ENCODE measurements around the gene PACSIN2. TPM values are rescaled to one million over a fixed set of nuclear protein-coding genes. Genes with fewer than 3 reads are reported as not detected.

Gene PACSIN2
- total RNA-seq, 1 experiment from 2014 or later: 224 TPM

DNA sequence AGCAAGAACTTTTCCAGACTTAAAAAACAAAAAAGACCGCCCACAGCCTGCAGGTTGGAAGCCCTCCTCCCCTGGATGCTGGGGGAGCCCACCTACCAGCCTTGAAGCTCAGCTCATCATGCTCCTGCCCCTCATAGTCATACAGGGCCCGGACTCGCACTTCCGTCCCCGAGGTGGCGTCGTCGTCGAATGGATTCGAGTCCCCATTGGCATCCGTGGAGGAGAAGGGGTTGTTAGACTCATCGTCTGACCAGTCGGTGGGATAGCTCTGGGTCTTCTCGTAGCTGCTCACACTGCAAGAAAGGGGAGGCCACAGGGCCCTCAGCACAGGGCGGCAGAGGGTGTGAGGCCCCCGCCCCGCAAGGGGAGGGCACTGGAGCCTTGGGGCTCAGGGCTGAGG is 138.9 kb downstream of the PACSIN2 start:
- BruUV-seq (replicated peaks): no TSS peak
- CTCF ChIA-PET: interaction anchor here (0.7 kb wide), 1 partner anchor 148 kb away, joined by 3 read pairs; no protein-coding TSS in a partner anchor
- intact Hi-C loops (cut with micrococcal nuclease; ENCODE audit: unreplicated experiment): no loop called here
- peaks cover 84% of the 10 kb centered on the region for H3K36me3 Mint-ChIP-seq (ENCODE audit: insufficient read depth, unreplicated experiment)
- TF ChIP-seq, protein P1, sequence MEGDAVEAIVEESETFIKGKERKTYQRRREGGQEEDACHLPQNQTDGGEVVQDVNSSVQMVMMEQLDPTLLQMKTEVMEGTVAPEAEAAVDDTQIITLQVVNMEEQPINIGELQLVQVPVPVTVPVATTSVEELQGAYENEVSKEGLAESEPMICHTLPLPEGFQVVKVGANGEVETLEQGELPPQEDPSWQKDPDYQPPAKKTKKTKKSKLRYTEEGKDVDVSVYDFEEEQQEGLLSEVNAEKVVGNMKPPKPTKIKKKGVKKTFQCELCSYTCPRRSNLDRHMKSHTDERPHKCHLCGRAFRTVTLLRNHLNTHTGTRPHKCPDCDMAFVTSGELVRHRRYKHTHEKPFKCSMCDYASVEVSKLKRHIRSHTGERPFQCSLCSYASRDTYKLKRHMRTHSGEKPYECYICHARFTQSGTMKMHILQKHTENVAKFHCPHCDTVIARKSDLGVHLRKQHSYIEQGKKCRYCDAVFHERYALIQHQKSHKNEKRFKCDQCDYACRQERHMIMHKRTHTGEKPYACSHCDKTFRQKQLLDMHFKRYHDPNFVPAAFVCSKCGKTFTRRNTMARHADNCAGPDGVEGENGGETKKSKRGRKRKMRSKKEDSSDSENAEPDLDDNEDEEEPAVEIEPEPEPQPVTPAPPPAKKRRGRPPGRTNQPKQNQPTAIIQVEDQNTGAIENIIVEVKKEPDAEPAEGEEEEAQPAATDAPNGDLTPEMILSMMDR (IDR thresholded peaks at IDR 0.05; ENCODE audit: unreplicated experiment): no peak
- no peak overlapping the region for H3K4me3 Mint-ChIP-seq (ENCODE audit: low read depth, unreplicated experiment)
- H3K27ac Mint-ChIP-seq (ENCODE audit: unreplicated experiment): no peak overlapping the region
- DNase-seq: no peak
- no peaks in the 10 kb centered on the region for H3K27me3 Mint-ChIP-seq (ENCODE audit: unreplicated experiment)
- no peaks in the 10 kb centered on the region for H3K4me1 Mint-ChIP-seq (ENCODE audit: low read depth, unreplicated experiment)
- no peaks in the 10 kb centered on the region for H3K9me3 Mint-ChIP-seq (ENCODE audit: low read depth, unreplicated experiment)

GRCh38 chr22:42874010-42874409 is 140.9 kb downstream of the PACSIN2 start:
- intact Hi-C loops (cut with micrococcal nuclease; ENCODE audit: unreplicated experiment): no loop called here
- no peaks in the 10 kb centered on the region for H3K4me1 Mint-ChIP-seq (ENCODE audit: low read depth, unreplicated experiment)
- no peak overlapping the region for H3K27ac Mint-ChIP-seq (ENCODE audit: unreplicated experiment)
- no peak overlapping the region for H3K4me3 Mint-ChIP-seq (ENCODE audit: low read depth, unreplicated experiment)
- H3K36me3 Mint-ChIP-seq (ENCODE audit: insufficient read depth, unreplicated experiment): peaks cover 85% of the 10 kb centered on the region
- TF ChIP-seq, protein P1 (IDR thresholded peaks at IDR 0.05; ENCODE audit: unreplicated experiment): no peak
- BruUV-seq (replicated peaks): no TSS peak
- H3K27me3 Mint-ChIP-seq (ENCODE audit: unreplicated experiment): no peaks in the 10 kb centered on the region
- DNase-seq: no peak
- no peaks in the 10 kb centered on the region for H3K9me3 Mint-ChIP-seq (ENCODE audit: low read depth, unreplicated experiment)
- CTCF ChIA-PET: interaction anchor here (0.7 kb wide), 1 partner anchor 50 kb away, joined by 3 read pairs; no protein-coding TSS in a partner anchor

DNA sequence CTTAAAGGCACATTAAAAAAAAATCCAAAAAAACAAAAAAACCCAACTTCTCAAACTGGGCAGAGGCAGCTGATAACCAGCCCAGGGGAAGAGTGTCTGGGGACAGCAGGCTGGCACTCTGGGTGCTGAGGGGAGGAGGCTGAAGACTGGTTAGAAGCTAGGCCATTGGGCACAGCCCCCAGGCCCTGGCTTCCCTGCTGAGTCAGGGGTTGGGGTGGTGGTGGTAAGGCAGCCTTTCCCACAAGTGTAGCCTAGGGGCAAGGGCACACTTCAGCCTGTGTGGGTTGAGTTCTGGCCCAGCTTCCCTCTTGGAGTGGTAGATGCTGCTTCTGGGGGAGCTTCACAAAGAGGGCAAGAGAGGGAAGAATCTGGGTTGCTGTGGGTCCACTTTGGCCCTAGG is 141.6 kb downstream of the PACSIN2 start:
- DNase-seq: no peak
- no peak overlapping the region for H3K27ac Mint-ChIP-seq (ENCODE audit: unreplicated experiment)
- H3K9me3 Mint-ChIP-seq (ENCODE audit: low read depth, unreplicated experiment): no peaks in the 10 kb centered on the region
- no peaks in the 10 kb centered on the region for H3K4me1 Mint-ChIP-seq (ENCODE audit: low read depth, unreplicated experiment)
- CTCF ChIA-PET: no interaction called here
- TF ChIP-seq, protein P1 (IDR thresholded peaks at IDR 0.05; ENCODE audit: unreplicated experiment): no peak
- H3K4me3 Mint-ChIP-seq (ENCODE audit: low read depth, unreplicated experiment): no peak overlapping the region
- H3K27me3 Mint-ChIP-seq (ENCODE audit: unreplicated experiment): no peaks in the 10 kb centered on the region
- intact Hi-C loops (cut with micrococcal nuclease; ENCODE audit: unreplicated experiment): no loop called here
- H3K36me3 Mint-ChIP-seq (ENCODE audit: insufficient read depth, unreplicated experiment): peaks cover 82% of the 10 kb centered on the region
- BruUV-seq (replicated peaks): no TSS peak

DNA sequence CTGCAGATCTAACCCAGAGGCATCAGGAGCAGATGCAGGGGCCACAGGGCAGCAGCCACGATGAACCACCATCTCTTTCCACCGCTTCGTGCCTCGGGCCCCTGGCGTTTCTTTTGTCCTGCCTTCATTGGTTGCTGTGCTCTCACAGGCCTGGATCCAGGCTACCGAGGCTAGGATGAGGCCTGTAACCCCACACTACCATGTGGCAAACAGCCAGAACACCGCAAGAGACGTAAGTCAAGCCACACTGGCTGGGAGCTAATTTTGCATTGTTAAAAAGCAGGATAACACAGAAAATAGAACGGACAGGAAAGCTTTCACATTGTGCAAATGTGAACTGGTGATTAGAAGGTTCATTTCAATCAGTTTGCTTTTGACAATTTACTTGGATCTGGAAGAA is 142.1 kb downstream of the PACSIN2 start:
- TF ChIP-seq, protein P1 (IDR thresholded peaks at IDR 0.05; ENCODE audit: unreplicated experiment): no peak
- H3K36me3 Mint-ChIP-seq (ENCODE audit: insufficient read depth, unreplicated experiment): peaks cover 86% of the 10 kb centered on the region
- no peaks in the 10 kb centered on the region for H3K9me3 Mint-ChIP-seq (ENCODE audit: low read depth, unreplicated experiment)
- no TSS peak for BruUV-seq (replicated peaks)
- intact Hi-C loops (cut with micrococcal nuclease; ENCODE audit: unreplicated experiment): no loop called here
- H3K27me3 Mint-ChIP-seq (ENCODE audit: unreplicated experiment): no peaks in the 10 kb centered on the region
- H3K4me1 Mint-ChIP-seq (ENCODE audit: low read depth, unreplicated experiment): peaks cover 5% of the 10 kb centered on the region
- H3K4me3 Mint-ChIP-seq (ENCODE audit: low read depth, unreplicated experiment): no peak overlapping the region
- no peak overlapping the region for H3K27ac Mint-ChIP-seq (ENCODE audit: unreplicated experiment)
- CTCF ChIA-PET: interaction anchor here (0.5 kb wide), 1 partner anchor 24 kb away, joined by 3 read pairs; no protein-coding TSS in a partner anchor
- DNase-seq: no peak

Data from Calu3 (cell line).